OCI-LY1 (cell line): ENCODE results near the gene NAV3.
"Not testable (repeated sequence)": the region's sequence is repeated elsewhere in the genome, so short reads cannot be mapped to it uniquely, and the experiment has no call there.

ENCODE experiments used
- H2AFZ ChIP-seq: fragments of 200-600 bp; sonication (generic), shearing (Covaris generic); 2 replicates; pipeline ENCODE4 v1.6.0; 2014; ENCODE audit warnings: antibody characterized with exemption, mild to moderate bottlenecking, low read length
- H3F3A ChIP-seq: fragments of 200-600 bp; sonication (generic), shearing (Covaris generic); 2 replicates; pipeline ENCODE4 v1.6.0; 2014; ENCODE audit warnings: mild to moderate bottlenecking, antibody characterized with exemption, low read length, moderate library complexity; ENCODE audit not compliant: insufficient read depth
- H3K27ac ChIP-seq: fragments of 200-600 bp; sonication (generic); 2 replicates; pipeline ENCODE4 v1.5.1; 2014; ENCODE audit warnings: low read length, mixed run types, mild to moderate bottlenecking, low read depth; ENCODE audit not compliant: poor library complexity, severe bottlenecking
- H3K27me3 ChIP-seq: fragments of 200-600 bp; sonication (generic); 2 replicates; pipeline ENCODE4 v1.6.0; 2014; ENCODE audit warnings: antibody characterized with exemption, mild to moderate bottlenecking, low read length, moderate library complexity; ENCODE audit not compliant: insufficient read depth
- H3K36me3 ChIP-seq: fragments of 200-600 bp; sonication (generic); 2 replicates; pipeline ENCODE4 v1.6.1; 2014; ENCODE audit warnings: mild to moderate bottlenecking, antibody characterized with exemption, low read length, moderate library complexity, mixed read lengths; ENCODE audit not compliant: insufficient read depth
- H3K4me1 ChIP-seq: fragments of 200-600 bp; sonication (generic); 2 replicates; pipeline ENCODE4 v1.5.1; 2014; ENCODE audit warnings: mild to moderate bottlenecking, low read length, moderate library complexity; ENCODE audit not compliant: insufficient read depth, severe bottlenecking
- H3K4me2 ChIP-seq: fragments of 200-600 bp; sonication (generic), shearing (Covaris generic); 2 replicates; pipeline ENCODE4 v1.6.1; 2014; ENCODE audit warnings: low read length
- H3K4me3 ChIP-seq: fragments of 200-600 bp; sonication (generic); 2 replicates; pipeline ENCODE4 v1.5.1; 2014; ENCODE audit warnings: low read length, low read depth, mild to moderate bottlenecking, mixed read lengths; ENCODE audit not compliant: poor library complexity, severe bottlenecking
- H3K79me2 ChIP-seq: fragments of 200-600 bp; shearing (Covaris generic); 2 replicates; pipeline ENCODE4 v1.6.1; 2016; ENCODE audit warnings: mixed run types, low read length, mixed read lengths; ENCODE audit not compliant: insufficient read depth
- H3K9ac ChIP-seq: fragments of 200-600 bp; sonication (generic), shearing (Covaris generic); 2 replicates; pipeline ENCODE4 v1.6.1; 2014; ENCODE audit warnings: mild to moderate bottlenecking, low read length, mixed read lengths
- H3K9me2 ChIP-seq: fragments of 200-600 bp; sonication (generic), shearing (Covaris generic); 2 replicates; pipeline ENCODE4 v1.6.1; 2014; ENCODE audit warnings: low read depth, mild to moderate bottlenecking, low read length, mixed read lengths
- H3K9me3 ChIP-seq: fragments of 200-600 bp; shearing (Covaris generic); 2 replicates; pipeline ENCODE4 v1.6.1; 2014; ENCODE audit warnings: low read length, mixed read lengths
- H4K20me1 ChIP-seq: fragments of 200-600 bp; sonication (generic), shearing (Covaris generic); 2 replicates; pipeline ENCODE4 v1.6.0; 2016; ENCODE audit warnings: mild to moderate bottlenecking, low read length; ENCODE audit not compliant: insufficient read depth
- EZH2 ChIP-seq: fragments of 200-600 bp; sonication (generic), shearing (Covaris generic); IDR thresholded peaks from 2 replicates; pipeline ENCODE4 v1.8.0; 2017; ENCODE audit warnings: borderline replicate concordance, mixed run types, mild to moderate bottlenecking, antibody characterized with exemption, low read length, moderate library complexity, mixed read lengths
- TF ChIP-seq, protein P1 (sequence below): fragments of 200-600 bp; sonication (generic), shearing (Covaris generic); IDR thresholded peaks from 2 replicates; pipeline ENCODE4 v1.5.1; 2017; ENCODE audit warnings: mild to moderate bottlenecking, antibody characterized with exemption, low read length, moderate library complexity, mixed read lengths

Gene NAV3

GRCh38 chr12:78248321-78248720 is 417.6 kb downstream of the NAV3 start:
- Histone ChIP-seq H3K79me2 (no peaks in the 10 kb centered on the region), H3F3A (no peaks in the 10 kb centered on the region), H3K9me3 (no peaks in the 10 kb centered on the region), H2AFZ (no peak overlapping the region), H3K4me2 (no peak overlapping the region), H3K27ac (no peak overlapping the region), H4K20me1 (no peaks in the 10 kb centered on the region), H3K9me2 (no peaks in the 10 kb centered on the region), H3K4me3 (no peak overlapping the region), H3K27me3 (no peaks in the 10 kb centered on the region), H3K4me1 (no peaks in the 10 kb centered on the region), H3K9ac (no peak overlapping the region), H3K36me3 (no peaks in the 10 kb centered on the region)
- TF ChIP-seq, protein P1, sequence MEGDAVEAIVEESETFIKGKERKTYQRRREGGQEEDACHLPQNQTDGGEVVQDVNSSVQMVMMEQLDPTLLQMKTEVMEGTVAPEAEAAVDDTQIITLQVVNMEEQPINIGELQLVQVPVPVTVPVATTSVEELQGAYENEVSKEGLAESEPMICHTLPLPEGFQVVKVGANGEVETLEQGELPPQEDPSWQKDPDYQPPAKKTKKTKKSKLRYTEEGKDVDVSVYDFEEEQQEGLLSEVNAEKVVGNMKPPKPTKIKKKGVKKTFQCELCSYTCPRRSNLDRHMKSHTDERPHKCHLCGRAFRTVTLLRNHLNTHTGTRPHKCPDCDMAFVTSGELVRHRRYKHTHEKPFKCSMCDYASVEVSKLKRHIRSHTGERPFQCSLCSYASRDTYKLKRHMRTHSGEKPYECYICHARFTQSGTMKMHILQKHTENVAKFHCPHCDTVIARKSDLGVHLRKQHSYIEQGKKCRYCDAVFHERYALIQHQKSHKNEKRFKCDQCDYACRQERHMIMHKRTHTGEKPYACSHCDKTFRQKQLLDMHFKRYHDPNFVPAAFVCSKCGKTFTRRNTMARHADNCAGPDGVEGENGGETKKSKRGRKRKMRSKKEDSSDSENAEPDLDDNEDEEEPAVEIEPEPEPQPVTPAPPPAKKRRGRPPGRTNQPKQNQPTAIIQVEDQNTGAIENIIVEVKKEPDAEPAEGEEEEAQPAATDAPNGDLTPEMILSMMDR = no peak

DNA sequence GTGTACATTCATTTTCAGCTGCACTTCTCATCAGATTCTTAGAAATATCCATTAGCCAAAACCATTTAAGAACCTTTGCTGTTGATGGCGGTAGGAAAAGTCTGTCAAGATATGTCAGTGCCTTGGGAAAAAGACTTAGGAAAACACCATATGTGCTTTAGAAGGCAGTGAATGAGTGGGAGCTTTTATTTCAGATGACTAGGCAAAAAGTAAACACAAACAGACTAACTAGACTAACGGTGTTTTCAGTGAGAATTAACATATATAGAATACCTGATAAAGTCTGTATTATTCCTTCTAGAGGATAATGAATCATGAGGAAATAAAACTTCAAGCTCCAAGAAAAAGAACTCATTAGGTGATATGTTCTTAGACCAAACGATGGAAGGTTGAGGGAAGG is 418.9 kb downstream of the NAV3 start:
- TF ChIP-seq, protein P1 = no peak
- no peak for TF ChIP-seq EZH2
- Histone ChIP-seq H2AFZ (no peak overlapping the region), H4K20me1 (no peaks in the 10 kb centered on the region), H3K4me2 (no peak overlapping the region), H3K4me3 (no peak overlapping the region), H3K9me2 (no peaks in the 10 kb centered on the region), H3K27ac (no peak overlapping the region), H3K36me3 (no peaks in the 10 kb centered on the region), H3F3A (no peaks in the 10 kb centered on the region), H3K9ac (no peak overlapping the region), H3K4me1 (no peaks in the 10 kb centered on the region), H3K27me3 (no peaks in the 10 kb centered on the region), H3K9me3 (no peaks in the 10 kb centered on the region), H3K79me2 (no peaks in the 10 kb centered on the region)

DNA sequence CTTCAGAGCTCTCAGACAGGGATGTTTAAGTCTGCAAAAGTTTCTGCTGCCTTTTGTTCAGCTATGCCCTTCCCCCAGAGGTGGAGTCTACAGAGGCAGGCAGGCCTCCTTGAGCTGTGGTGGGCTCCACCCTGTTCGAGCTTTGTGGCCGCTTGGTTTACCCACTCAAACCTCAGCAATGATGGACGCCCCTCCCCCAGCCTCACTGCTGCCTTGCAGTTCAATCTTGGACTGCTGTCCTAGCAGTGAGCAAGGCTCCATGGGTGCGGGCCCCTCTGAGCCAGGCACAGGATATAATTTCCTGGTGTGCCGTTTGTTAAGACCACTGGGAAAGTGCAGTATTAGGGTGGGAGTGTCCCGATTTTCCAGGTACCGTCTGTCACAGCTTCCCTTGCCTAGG is 427.0 kb downstream of the NAV3 start:
- not testable (repeated sequence) for H3K9ac ChIP-seq, H2AFZ ChIP-seq, H3K9me2 ChIP-seq, H3K27me3 ChIP-seq, H3K36me3 ChIP-seq, H3K4me3 ChIP-seq, H3K4me1 ChIP-seq, H3K4me2 ChIP-seq, H3K79me2 ChIP-seq, H3K27ac ChIP-seq, H3F3A ChIP-seq, H4K20me1 ChIP-seq, H3K9me3 ChIP-seq

DNA sequence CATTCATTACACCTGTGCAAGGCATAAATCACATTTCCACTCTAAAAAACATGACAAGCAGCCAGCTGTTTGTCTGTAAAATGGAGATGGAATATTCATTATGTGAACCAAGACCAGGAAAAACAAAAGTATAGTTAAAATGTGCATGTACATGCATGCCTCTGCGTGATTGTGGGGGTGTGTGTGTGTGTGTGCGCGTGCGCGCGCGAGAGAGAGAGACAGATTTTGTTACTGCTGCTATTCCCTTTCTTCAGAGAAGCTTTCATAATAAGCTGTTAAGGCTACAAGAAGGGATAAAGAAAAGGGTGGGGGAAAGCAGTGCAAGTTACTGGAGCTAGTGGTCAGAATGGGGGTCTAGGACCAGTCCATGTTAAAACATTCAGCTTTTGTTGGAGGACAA is 430.3 kb downstream of the NAV3 start:
- H3K9ac ChIP-seq = no peak overlapping the region
- H3K9me2 ChIP-seq = no peaks in the 10 kb centered on the region
- H4K20me1 ChIP-seq = no peaks in the 10 kb centered on the region
- H3K4me2 ChIP-seq = no peak overlapping the region
- H2AFZ ChIP-seq = no peak overlapping the region
- no peaks in the 10 kb centered on the region for H3K9me3 ChIP-seq
- H3K27ac ChIP-seq = no peak overlapping the region
- no peaks in the 10 kb centered on the region for H3K36me3 ChIP-seq
- no peak for TF ChIP-seq EZH2
- TF ChIP-seq, protein P1 = no peak
- H3K79me2 ChIP-seq = no peaks in the 10 kb centered on the region
- no peak overlapping the region for H3K4me3 ChIP-seq
- H3F3A ChIP-seq = no peaks in the 10 kb centered on the region
- no peaks in the 10 kb centered on the region for H3K27me3 ChIP-seq
- no peaks in the 10 kb centered on the region for H3K4me1 ChIP-seq
